ENCODE results near the gene AIPL1. TPM values are rescaled to one million over a fixed set of nuclear protein-coding genes. Genes with fewer than 3 reads are reported as not detected.

Gene AIPL1
- total RNA-seq, 1 experiment from 2014 or later, result not detected

DNA sequence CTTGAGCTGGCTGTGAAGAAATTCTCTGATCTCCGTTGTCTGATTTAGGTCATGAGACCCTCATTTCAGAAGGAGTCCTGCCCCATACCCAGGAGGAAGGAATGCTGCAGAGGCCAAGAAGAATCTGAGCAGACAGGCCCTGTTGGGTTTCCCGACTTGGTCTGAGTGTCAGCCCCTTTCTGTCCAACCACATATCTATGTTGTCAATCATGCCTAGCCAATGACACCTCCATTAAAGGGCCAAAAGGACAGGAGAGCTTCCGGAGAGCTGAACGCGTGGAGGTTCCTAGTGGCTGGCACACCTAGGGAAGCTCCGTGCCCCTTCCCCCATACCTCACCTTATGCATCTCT lies 47.2 kb upstream of the AIPL1 start:
- Histone ChIP-seq H3K27ac (ENCODE audit: low read length) (no peak overlapping the region), H3K27me3 (ENCODE audit: control insufficient read depth, insufficient read depth, low read length) (no peaks in the 10 kb centered on the region; the same call in 1 of the 2 replicates), H3K36me3 (ENCODE audit: control insufficient read depth, insufficient read depth, low read length) (no peaks in the 10 kb centered on the region), H3K4me1 (ENCODE audit: control insufficient read depth, insufficient read depth, low read length) (no peaks in the 10 kb centered on the region), H3K9me3 (ENCODE audit: control insufficient read depth, insufficient read depth, low read depth, low read length) (no peaks in the 10 kb centered on the region), H3K4me3 (ENCODE audit: low read depth in 2 of 2, low read length in 2 of 2) (no peak overlapping the region)
- in situ Hi-C loops (cut with HindIII; ENCODE audit: low pct_unique_long_range_greater_than_20kb, low sequenced_read_pairs) (no loop called here), intact Hi-C loops (cut with micrococcal nuclease; ENCODE audit: unreplicated experiment) (no loop called here)
- no peak for DNase-seq (ENCODE audit: low read depth, low spot score)
- no TSS peak for BruUV-seq (replicated peaks)
- TF ChIP-seq TCF7L2 (IDR thresholded peaks at IDR 0.05; ENCODE audit: low read depth, low read length), result no peak
- TF ChIP-seq, protein P1, sequence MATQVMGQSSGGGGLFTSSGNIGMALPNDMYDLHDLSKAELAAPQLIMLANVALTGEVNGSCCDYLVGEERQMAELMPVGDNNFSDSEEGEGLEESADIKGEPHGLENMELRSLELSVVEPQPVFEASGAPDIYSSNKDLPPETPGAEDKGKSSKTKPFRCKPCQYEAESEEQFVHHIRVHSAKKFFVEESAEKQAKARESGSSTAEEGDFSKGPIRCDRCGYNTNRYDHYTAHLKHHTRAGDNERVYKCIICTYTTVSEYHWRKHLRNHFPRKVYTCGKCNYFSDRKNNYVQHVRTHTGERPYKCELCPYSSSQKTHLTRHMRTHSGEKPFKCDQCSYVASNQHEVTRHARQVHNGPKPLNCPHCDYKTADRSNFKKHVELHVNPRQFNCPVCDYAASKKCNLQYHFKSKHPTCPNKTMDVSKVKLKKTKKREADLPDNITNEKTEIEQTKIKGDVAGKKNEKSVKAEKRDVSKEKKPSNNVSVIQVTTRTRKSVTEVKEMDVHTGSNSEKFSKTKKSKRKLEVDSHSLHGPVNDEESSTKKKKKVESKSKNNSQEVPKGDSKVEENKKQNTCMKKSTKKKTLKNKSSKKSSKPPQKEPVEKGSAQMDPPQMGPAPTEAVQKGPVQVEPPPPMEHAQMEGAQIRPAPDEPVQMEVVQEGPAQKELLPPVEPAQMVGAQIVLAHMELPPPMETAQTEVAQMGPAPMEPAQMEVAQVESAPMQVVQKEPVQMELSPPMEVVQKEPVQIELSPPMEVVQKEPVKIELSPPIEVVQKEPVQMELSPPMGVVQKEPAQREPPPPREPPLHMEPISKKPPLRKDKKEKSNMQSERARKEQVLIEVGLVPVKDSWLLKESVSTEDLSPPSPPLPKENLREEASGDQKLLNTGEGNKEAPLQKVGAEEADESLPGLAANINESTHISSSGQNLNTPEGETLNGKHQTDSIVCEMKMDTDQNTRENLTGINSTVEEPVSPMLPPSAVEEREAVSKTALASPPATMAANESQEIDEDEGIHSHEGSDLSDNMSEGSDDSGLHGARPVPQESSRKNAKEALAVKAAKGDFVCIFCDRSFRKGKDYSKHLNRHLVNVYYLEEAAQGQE (IDR thresholded peaks at IDR 0.05; ENCODE audit: insufficient read depth in 1 of 2, low read depth in 2 of 2, low read length in 1 of 2), result no peak
- TF ChIP-seq, protein P2, sequence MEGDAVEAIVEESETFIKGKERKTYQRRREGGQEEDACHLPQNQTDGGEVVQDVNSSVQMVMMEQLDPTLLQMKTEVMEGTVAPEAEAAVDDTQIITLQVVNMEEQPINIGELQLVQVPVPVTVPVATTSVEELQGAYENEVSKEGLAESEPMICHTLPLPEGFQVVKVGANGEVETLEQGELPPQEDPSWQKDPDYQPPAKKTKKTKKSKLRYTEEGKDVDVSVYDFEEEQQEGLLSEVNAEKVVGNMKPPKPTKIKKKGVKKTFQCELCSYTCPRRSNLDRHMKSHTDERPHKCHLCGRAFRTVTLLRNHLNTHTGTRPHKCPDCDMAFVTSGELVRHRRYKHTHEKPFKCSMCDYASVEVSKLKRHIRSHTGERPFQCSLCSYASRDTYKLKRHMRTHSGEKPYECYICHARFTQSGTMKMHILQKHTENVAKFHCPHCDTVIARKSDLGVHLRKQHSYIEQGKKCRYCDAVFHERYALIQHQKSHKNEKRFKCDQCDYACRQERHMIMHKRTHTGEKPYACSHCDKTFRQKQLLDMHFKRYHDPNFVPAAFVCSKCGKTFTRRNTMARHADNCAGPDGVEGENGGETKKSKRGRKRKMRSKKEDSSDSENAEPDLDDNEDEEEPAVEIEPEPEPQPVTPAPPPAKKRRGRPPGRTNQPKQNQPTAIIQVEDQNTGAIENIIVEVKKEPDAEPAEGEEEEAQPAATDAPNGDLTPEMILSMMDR (IDR thresholded peaks at IDR 0.05), result no peak
- no peak for TF ChIP-seq SIN3A (IDR thresholded peaks at IDR 0.05; ENCODE audit: borderline replicate concordance, insufficient read depth, low read depth, low read length)
- TF ChIP-seq POLR2AphosphoS5 (IDR thresholded peaks at IDR 0.05; ENCODE audit: low read depth, low read length), result no peak
- CTCF ChIA-PET, result interaction anchor here (0.5 to 0.8 kb wide), 3 partner anchors 46 to 663 kb away, joined by 3 to 5 read pairs (median 4); no protein-coding TSS in a partner anchor
- ATAC-seq, result no peak
- POLR2A ChIA-PET, result no interaction called here

DNA sequence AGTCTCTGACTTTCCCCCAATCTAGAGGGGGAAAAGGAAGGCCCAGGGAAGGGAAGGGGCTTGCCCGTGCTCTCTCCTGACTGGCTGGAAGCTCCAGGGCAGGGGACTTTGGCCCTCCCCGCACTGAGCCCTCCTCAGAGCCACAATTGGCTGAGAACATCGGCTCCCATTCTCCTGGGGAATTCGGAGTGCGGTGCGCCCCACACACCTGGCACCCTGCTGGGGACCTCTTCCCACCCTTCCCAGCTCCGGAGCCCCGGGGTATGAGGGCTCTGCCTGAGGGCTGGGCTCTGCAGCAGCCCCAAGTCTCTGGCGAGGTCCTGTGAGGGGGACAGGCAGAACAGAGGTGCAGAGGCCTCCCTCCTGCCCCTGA lies 45.4 kb upstream of the AIPL1 start:
- no peak overlapping the region for H3K4me3 ChIP-seq (ENCODE audit: low read depth in 2 of 2, low read length in 2 of 2)
- BruUV-seq (replicated peaks), result no TSS peak
- no peaks in the 10 kb centered on the region for H3K36me3 ChIP-seq (ENCODE audit: control insufficient read depth, insufficient read depth, low read length)
- ChIA-PET CTCF (no interaction called here), POLR2A (interaction anchor here (0.6 kb wide), 1 partner anchor 35 kb away, joined by 5 read pairs; no protein-coding TSS in a partner anchor)
- ATAC-seq (no peak), DNase-seq (ENCODE audit: low read depth, low spot score) (no peak)
- no peaks in the 10 kb centered on the region for H3K4me1 ChIP-seq (ENCODE audit: control insufficient read depth, insufficient read depth, low read length)
- H3K9me3 ChIP-seq (ENCODE audit: control insufficient read depth, insufficient read depth, low read depth, low read length), result no peaks in the 10 kb centered on the region
- no peaks in the 10 kb centered on the region; the same call in 1 of the 2 replicates for H3K27me3 ChIP-seq (ENCODE audit: control insufficient read depth, insufficient read depth, low read length)
- in situ Hi-C loops (cut with HindIII; ENCODE audit: low pct_unique_long_range_greater_than_20kb, low sequenced_read_pairs) (no loop called here), intact Hi-C loops (cut with micrococcal nuclease; ENCODE audit: unreplicated experiment) (no loop called here)
- TF ChIP-seq SIN3A (IDR thresholded peaks at IDR 0.05; ENCODE audit: borderline replicate concordance, insufficient read depth, low read depth, low read length), result no peak
- H3K27ac ChIP-seq (ENCODE audit: low read length), result no peak overlapping the region

DNA sequence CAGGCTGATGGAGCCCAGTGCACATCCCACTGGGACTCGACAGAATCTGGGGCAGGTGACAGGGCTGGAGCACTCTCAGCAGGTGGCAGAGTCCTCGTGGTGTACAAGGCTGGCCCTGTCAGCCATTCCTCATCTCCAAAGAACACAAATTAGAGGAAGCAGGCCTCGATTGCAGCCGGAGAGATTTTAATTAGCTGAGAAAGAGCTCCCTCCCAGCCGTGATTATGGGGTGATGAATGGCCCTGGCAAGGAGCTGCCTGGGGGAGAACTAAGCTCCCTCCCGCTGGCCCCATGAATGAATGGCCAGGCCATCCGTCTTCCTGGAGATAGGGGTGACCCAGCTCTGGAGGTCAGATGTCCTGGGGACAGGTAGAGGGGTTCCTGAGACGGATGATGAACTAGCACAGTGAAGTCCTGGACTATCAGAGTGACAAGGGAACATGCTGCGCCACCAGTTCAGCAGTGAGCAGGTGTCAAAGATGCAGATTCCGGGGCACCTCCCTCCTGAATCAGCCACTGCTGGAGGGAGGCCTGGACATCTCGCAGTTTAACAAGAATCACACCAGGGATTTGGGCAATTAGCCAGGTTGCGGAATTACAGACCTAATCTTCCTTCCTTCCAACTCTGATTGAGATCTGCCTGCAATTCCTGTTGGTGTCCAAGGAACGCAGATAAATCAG lies 44.8 kb upstream of the AIPL1 start:
- no TSS peak for BruUV-seq (replicated peaks)
- POLR2A ChIA-PET, result no interaction called here
- no peak overlapping the region for H3K27ac ChIP-seq (ENCODE audit: low read length)
- no peaks in the 10 kb centered on the region for H3K36me3 ChIP-seq (ENCODE audit: control insufficient read depth, insufficient read depth, low read length)
- no peak for ATAC-seq
- TF ChIP-seq TCF7L2 (IDR thresholded peaks at IDR 0.05; ENCODE audit: low read depth, low read length) (no peak), SIN3A (IDR thresholded peaks at IDR 0.05; ENCODE audit: borderline replicate concordance, insufficient read depth, low read depth, low read length) (no peak), POLR2AphosphoS5 (IDR thresholded peaks at IDR 0.05; ENCODE audit: low read depth, low read length) (no peak)
- TF ChIP-seq, protein P2 (IDR thresholded peaks at IDR 0.05), result no peak
- TF ChIP-seq, protein P1 (IDR thresholded peaks at IDR 0.05; ENCODE audit: insufficient read depth in 1 of 2, low read depth in 2 of 2, low read length in 1 of 2), result no peak
- H3K27me3 ChIP-seq (ENCODE audit: control insufficient read depth, insufficient read depth, low read length), result no peaks in the 10 kb centered on the region; the same call in 1 of the 2 replicates
- DNase-seq (ENCODE audit: low read depth, low spot score), result no peak
- in situ Hi-C loops (cut with HindIII; ENCODE audit: low pct_unique_long_range_greater_than_20kb, low sequenced_read_pairs), result no loop called here
- intact Hi-C loops (cut with micrococcal nuclease; ENCODE audit: unreplicated experiment), result no loop called here
- H3K4me3 ChIP-seq (ENCODE audit: low read depth in 2 of 2, low read length in 2 of 2), result no peak overlapping the region
- H3K9me3 ChIP-seq (ENCODE audit: control insufficient read depth, insufficient read depth, low read depth, low read length), result no peaks in the 10 kb centered on the region
- CTCF ChIA-PET, result no interaction called here
- no peaks in the 10 kb centered on the region for H3K4me1 ChIP-seq (ENCODE audit: control insufficient read depth, insufficient read depth, low read length)
